PC-3 (cell line): Measurements from ENCODE around the gene CWC25. TPM values are rescaled to one million over a fixed set of nuclear protein-coding genes. Genes with fewer than 3 reads are reported as not detected.
A peak's percentile ranks its signal among the peaks of the same experiment; 100 is the strongest.

Experiments used
- ATAC-seq: fragments of 200-7000 bp; cut with Tn5 transposase; 2 replicates; pipeline ENCODE4 v1.9.1; 2020; ENCODE audit warnings: mild to moderate bottlenecking, moderate library complexity
- BruUV-seq: library from RNA; stranded (reverse); fragments of 400-500 nt; replicated peaks from 2 replicates; lab custom pipeline; 2021; lab: Mats Ljungman, UMichigan
- CTCF ChIA-PET: fragments of 300-600 bp; sonication (Branson Sonifier 250); formaldehyde crosslinking; loops from one replicate; lab custom pipeline; 2022; ENCODE audit warnings: antibody characterized with exemption; lab: Charles Lee
- POLR2A ChIA-PET: fragments of 300-600 bp; sonication (Branson Sonifier 250); formaldehyde crosslinking; loops from one replicate; lab custom pipeline; 2022; ENCODE audit warnings: antibody characterized with exemption; ENCODE audit not compliant: unreplicated experiment; lab: Charles Lee
- DNase-seq: peaks from one replicate; pipeline ENCODE4 v3.0.0-alpha.2; 2015
- H2AFZ ChIP-seq: fragments of 300-600 bp; sonication (generic); 2 replicates; pipeline ENCODE4 v1.6.0; 2016; ENCODE audit warnings: antibody characterized with exemption, low read length
- H3F3A ChIP-seq: fragments of 300-600 bp; sonication (generic); one replicate; pipeline ENCODE4 v1.6.0; 2017; ENCODE audit warnings: antibody characterized with exemption, low read length, control low read depth, mild to moderate bottlenecking; ENCODE audit not compliant: unreplicated experiment
- H3K27ac ChIP-seq: fragments of 300-600 bp; sonication (generic); 2 replicates; pipeline ENCODE4 v1.5.1; 2016; ENCODE audit warnings: mild to moderate bottlenecking, low read length
- H3K27me3 ChIP-seq: fragments of 300-600 bp; sonication (generic); 2 replicates; pipeline ENCODE4 v1.6.1; 2016; ENCODE audit warnings: low read length, mixed read lengths
- H3K36me3 ChIP-seq: fragments of 300-600 bp; sonication (generic); 2 replicates; pipeline ENCODE4 v1.6.1; 2016; ENCODE audit warnings: low read depth, mixed run types, low read length, mixed read lengths
- H3K4me1 ChIP-seq: fragments of 300-600 bp; sonication (generic); 2 replicates; pipeline ENCODE4 v1.5.1; 2016; ENCODE audit warnings: low read length; ENCODE audit not compliant: insufficient read depth
- H3K4me2 ChIP-seq: fragments of 300-600 bp; sonication (generic); 2 replicates; pipeline ENCODE4 v1.6.0; 2016; ENCODE audit warnings: low read length
- H3K4me3 ChIP-seq: fragments of 300-600 bp; sonication (generic); 2 replicates; pipeline ENCODE4 v1.5.1; 2016; ENCODE audit warnings: mild to moderate bottlenecking, low read length, mixed read lengths
- H3K79me2 ChIP-seq: fragments of 300-600 bp; sonication (generic); 2 replicates; pipeline ENCODE4 v1.6.1; 2017; ENCODE audit warnings: low read length, mixed read lengths
- H3K9ac ChIP-seq: fragments of 300-600 bp; sonication (generic); 2 replicates; pipeline ENCODE4 v1.6.0; 2016; ENCODE audit warnings: mild to moderate bottlenecking, low read length
- H3K9me2 ChIP-seq: fragments of 300-600 bp; sonication (generic); replicated peaks from 2 replicates; pipeline ENCODE4 v1.6.1; 2016; ENCODE audit warnings: mixed run types, low read length, mixed read lengths
- H3K9me3 ChIP-seq: fragments of 300-600 bp; sonication (generic); 2 replicates; pipeline ENCODE4 v1.6.1; 2016; ENCODE audit warnings: low read length, mixed read lengths
- H4K20me1 ChIP-seq: fragments of 300-600 bp; sonication (generic); 2 replicates; pipeline ENCODE4 v1.6.1; 2016; ENCODE audit warnings: low read length, mixed read lengths
- EZH2 ChIP-seq: fragments of 300-600 bp; sonication (generic); IDR thresholded peaks from one replicate; pipeline ENCODE4 v1.6.1; 2017; ENCODE audit warnings: antibody characterized with exemption, mild to moderate bottlenecking, low read length; ENCODE audit not compliant: unreplicated experiment
- EZH2phosphoT487 ChIP-seq: fragments of 300-600 bp; sonication (generic); IDR thresholded peaks from 2 replicates; pipeline ENCODE4 v1.6.1; 2018; ENCODE audit warnings: mild to moderate bottlenecking, antibody characterized with exemption, low read length, borderline replicate concordance
- intact Hi-C: fragments of 100-400 bp; cut with micrococcal nuclease; formaldehyde crosslinking; loops from 2 replicates; pipeline ENCODE4 v1.9.0; 2023
- total RNA-seq: library from RNA; depleted of rRNA; stranded (reverse); fragments of >200 nt; gene quantifications from 2 replicates; pipeline ENCODE4 v1.2.3, GENCODE V29; 2014
- TF ChIP-seq, protein P1 (sequence below): fragments of 300-600 bp; sonication (generic); conservative IDR thresholded peaks from 2 replicates; pipeline ENCODE4 v1.5.1; 2017; ENCODE audit warnings: antibody characterized with exemption, low read depth, mild to moderate bottlenecking, low read length

Gene CWC25
- total RNA-seq, 1 experiment from 2014 or later, result 15.0 TPM

GRCh38 chr17:38871247-38872015 lies 46.3 kb upstream of the CWC25 start:
- Histone ChIP-seq H3K9me2 (no peaks in the 10 kb centered on the region), H3K4me2 (peak overlapping the region; percentile 84), H3K27ac (peak overlapping the region; percentile 42), H2AFZ (0 out of 2 replicates have a peak overlapping the region, but pooled peaks have one; percentile 48), H3K4me1 (peaks cover 25% of the 10 kb centered on the region), H3K27me3 (no peaks in the 10 kb centered on the region), H3K9me3 (no peaks in the 10 kb centered on the region), H4K20me1 (peaks cover 15% of the 10 kb centered on the region), H3K4me3 (peak overlapping the region; percentile 98), H3K36me3 (no peaks in the 10 kb centered on the region), H3K9ac (peak overlapping the region; percentile 77), H3F3A (no peaks in the 10 kb centered on the region), H3K79me2 (peaks cover 61% of the 10 kb centered on the region)
- no TSS peak for BruUV-seq
- ATAC-seq (peak; percentile 27), DNase-seq (peak; percentile 81)
- intact Hi-C loops, result no loop called here
- TF ChIP-seq EZH2 (no peak), EZH2phosphoT487 (no peak)
- TF ChIP-seq, protein P1, sequence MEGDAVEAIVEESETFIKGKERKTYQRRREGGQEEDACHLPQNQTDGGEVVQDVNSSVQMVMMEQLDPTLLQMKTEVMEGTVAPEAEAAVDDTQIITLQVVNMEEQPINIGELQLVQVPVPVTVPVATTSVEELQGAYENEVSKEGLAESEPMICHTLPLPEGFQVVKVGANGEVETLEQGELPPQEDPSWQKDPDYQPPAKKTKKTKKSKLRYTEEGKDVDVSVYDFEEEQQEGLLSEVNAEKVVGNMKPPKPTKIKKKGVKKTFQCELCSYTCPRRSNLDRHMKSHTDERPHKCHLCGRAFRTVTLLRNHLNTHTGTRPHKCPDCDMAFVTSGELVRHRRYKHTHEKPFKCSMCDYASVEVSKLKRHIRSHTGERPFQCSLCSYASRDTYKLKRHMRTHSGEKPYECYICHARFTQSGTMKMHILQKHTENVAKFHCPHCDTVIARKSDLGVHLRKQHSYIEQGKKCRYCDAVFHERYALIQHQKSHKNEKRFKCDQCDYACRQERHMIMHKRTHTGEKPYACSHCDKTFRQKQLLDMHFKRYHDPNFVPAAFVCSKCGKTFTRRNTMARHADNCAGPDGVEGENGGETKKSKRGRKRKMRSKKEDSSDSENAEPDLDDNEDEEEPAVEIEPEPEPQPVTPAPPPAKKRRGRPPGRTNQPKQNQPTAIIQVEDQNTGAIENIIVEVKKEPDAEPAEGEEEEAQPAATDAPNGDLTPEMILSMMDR, result 0 out of 2 replicates have a peak, but pooled peaks have one; percentile 25
- ChIA-PET CTCF (interaction anchor here (0.6 to 0.8 kb wide), 2 partner anchors 17 to 281 kb away, joined by 3 to 4 read pairs; no protein-coding TSS in a partner anchor), POLR2A (interaction anchor here (0.6 to 0.8 kb wide), 2 partner anchors 17 to 282 kb away, joined by 13 to 15 read pairs; no protein-coding TSS in a partner anchor)

GRCh38 chr17:38870259-38871165 lies 45.4 kb upstream of the CWC25 start:
- H3K27ac ChIP-seq, result peak overlapping the region; percentile 29
- H3K4me1 ChIP-seq, result peaks cover 25% of the 10 kb centered on the region
- peak overlapping the region; percentile 91 for H2AFZ ChIP-seq
- intact Hi-C loops, result no loop called here
- peak overlapping the region; percentile 90 for H3K4me2 ChIP-seq
- TF ChIP-seq, protein P1, result no peak
- no peak for TF ChIP-seq EZH2
- no peaks in the 10 kb centered on the region for H3K9me2 ChIP-seq
- ATAC-seq, result peak; percentile 29
- peaks cover 15% of the 10 kb centered on the region for H4K20me1 ChIP-seq
- CTCF ChIA-PET, result interaction anchor here (0.6 to 0.8 kb wide), 2 partner anchors 17 to 282 kb away, joined by 3 to 4 read pairs; no protein-coding TSS in a partner anchor
- peak overlapping the region; percentile 77 for H3K9ac ChIP-seq
- TSS peak; percentile 68 for BruUV-seq
- H3K4me3 ChIP-seq, result peak overlapping the region; percentile 98
- POLR2A ChIA-PET, result interaction anchor here (0.5 to 0.8 kb wide), 4 partner anchors 9 to 282 kb away, joined by 3 to 15 read pairs (median 11); no protein-coding TSS in a partner anchor
- DNase-seq, result peak; percentile 19
- no peaks in the 10 kb centered on the region for H3K9me3 ChIP-seq
- H3F3A ChIP-seq, result no peaks in the 10 kb centered on the region
- H3K27me3 ChIP-seq, result no peaks in the 10 kb centered on the region
- H3K79me2 ChIP-seq, result peaks cover 56% of the 10 kb centered on the region
- no peaks in the 10 kb centered on the region for H3K36me3 ChIP-seq
